Suprapubic skin (tissue), 4 donors: ENCODE measurements around the gene ZNF423. TPM values are rescaled to one million over a fixed set of nuclear protein-coding genes. Genes with fewer than 3 reads are reported as not detected.
A peak's percentile ranks its signal among the peaks of the same experiment; 100 is the strongest.

Experiments
- DNase-seq, 2 donors: peaks; one replicate each; pipeline ENCODE4 v3.0.0-alpha.2; 2019; ENCODE audit warnings: low spot score in 2 of 2
- H3K27ac ChIP-seq: fragments of 200-600 bp; sonication (generic); one replicate; pipeline ENCODE4 v1.5.1; 2019
- H3K27me3 ChIP-seq: fragments of 200-600 bp; sonication (generic); one replicate; pipeline ENCODE4 v1.5.1; 2019
- H3K36me3 ChIP-seq: fragments of 200-600 bp; sonication (generic); one replicate; pipeline ENCODE4 v1.5.1; 2019
- H3K4me1 ChIP-seq: fragments of 200-600 bp; sonication (generic); one replicate; pipeline ENCODE4 v1.5.1; 2019
- H3K4me3 ChIP-seq: fragments of 200-600 bp; sonication (generic); one replicate; pipeline ENCODE4 v1.5.1; 2019; ENCODE audit warnings: mild to moderate bottlenecking
- H3K9me3 ChIP-seq: fragments of 200-600 bp; sonication (generic); one replicate; pipeline ENCODE4 v1.5.1; 2019
- EP300 ChIP-seq: sonication (generic); formaldehyde crosslinking; IDR thresholded peaks from one replicate; pipeline ENCODE4 v1.6.1; 2017; ENCODE audit warnings: antibody characterized with exemption
- POLR2A ChIP-seq, 2 donors: fragments of 450-650 bp; IDR thresholded peaks; one replicate each; pipeline ENCODE4 v1.6.1; 2017; ENCODE audit warnings: antibody characterized with exemption in 2 of 2, mild to moderate bottlenecking in 2 of 2, moderate library complexity in 2 of 2
- POLR2AphosphoS5 ChIP-seq, 3 donors: sonication (generic); formaldehyde crosslinking; IDR thresholded peaks; one replicate each; pipeline ENCODE4 v1.6.1; 2017; ENCODE audit warnings: antibody characterized with exemption in 3 of 3
- WGBS: methylation state at CpG from one replicate; pipeline ENCODE4 v1.1.5; 2018; 5-methylcytosine and 5-hydroxymethylcytosine counted together
- total RNA-seq, 4 donors: library from RNA; depleted of rRNA; stranded (reverse); fragments of >200 nt; gene quantifications; one replicate each; pipeline ENCODE4 v1.1.0, GENCODE V29; 2016
- TF ChIP-seq, protein P1 (sequence below), 2 donors: fragments of 200-600 bp in 1 of 2; fragments of 450-650 bp in 1 of 2; sonication (generic) in 1 of 2; IDR thresholded peaks; one replicate each; pipeline ENCODE4 v1.5.1; 2016 to 2019; ENCODE audit warnings: antibody characterized with exemption in 2 of 2, mild to moderate bottlenecking in 1 of 2, moderate library complexity in 1 of 2

The ZNF423 gene
- total RNA-seq = 1 to 10 TPM; 1.3 to 5.3 (median 1.9) TPM

GRCh38 chr16:49855822-49856671 lies at the start of gene ZNF423:
Gene ZNF423 (minus strand): TSS chr16:49856112. CDS start chr16:49855774, 338 bp downstream.
- H3K36me3 ChIP-seq = no peaks in the 10 kb centered on the region
- TF ChIP-seq POLR2AphosphoS5 (IDR thresholded peaks at IDR 0.05) (no peak), POLR2A (IDR thresholded peaks at IDR 0.05) (no peak), EP300 (no peak)
- TF ChIP-seq, protein P1, sequence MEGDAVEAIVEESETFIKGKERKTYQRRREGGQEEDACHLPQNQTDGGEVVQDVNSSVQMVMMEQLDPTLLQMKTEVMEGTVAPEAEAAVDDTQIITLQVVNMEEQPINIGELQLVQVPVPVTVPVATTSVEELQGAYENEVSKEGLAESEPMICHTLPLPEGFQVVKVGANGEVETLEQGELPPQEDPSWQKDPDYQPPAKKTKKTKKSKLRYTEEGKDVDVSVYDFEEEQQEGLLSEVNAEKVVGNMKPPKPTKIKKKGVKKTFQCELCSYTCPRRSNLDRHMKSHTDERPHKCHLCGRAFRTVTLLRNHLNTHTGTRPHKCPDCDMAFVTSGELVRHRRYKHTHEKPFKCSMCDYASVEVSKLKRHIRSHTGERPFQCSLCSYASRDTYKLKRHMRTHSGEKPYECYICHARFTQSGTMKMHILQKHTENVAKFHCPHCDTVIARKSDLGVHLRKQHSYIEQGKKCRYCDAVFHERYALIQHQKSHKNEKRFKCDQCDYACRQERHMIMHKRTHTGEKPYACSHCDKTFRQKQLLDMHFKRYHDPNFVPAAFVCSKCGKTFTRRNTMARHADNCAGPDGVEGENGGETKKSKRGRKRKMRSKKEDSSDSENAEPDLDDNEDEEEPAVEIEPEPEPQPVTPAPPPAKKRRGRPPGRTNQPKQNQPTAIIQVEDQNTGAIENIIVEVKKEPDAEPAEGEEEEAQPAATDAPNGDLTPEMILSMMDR (IDR thresholded peaks at IDR 0.05) = no peak
- H3K4me3 ChIP-seq = peak within 1 kb of the TSS; percentile 79
- no peak for DNase-seq
- no peaks in the 10 kb centered on the region for H3K9me3 ChIP-seq
- peaks cover 27% of the 10 kb centered on the region for H3K27me3 ChIP-seq
- peak within 1 kb of the TSS; percentile 88 for H3K27ac ChIP-seq
- whole genome bisulfite sequencing = under 1% methylated on average over 46 of the region's 70 CpGs
- peaks cover 46% of the 10 kb centered on the region for H3K4me1 ChIP-seq

DNA sequence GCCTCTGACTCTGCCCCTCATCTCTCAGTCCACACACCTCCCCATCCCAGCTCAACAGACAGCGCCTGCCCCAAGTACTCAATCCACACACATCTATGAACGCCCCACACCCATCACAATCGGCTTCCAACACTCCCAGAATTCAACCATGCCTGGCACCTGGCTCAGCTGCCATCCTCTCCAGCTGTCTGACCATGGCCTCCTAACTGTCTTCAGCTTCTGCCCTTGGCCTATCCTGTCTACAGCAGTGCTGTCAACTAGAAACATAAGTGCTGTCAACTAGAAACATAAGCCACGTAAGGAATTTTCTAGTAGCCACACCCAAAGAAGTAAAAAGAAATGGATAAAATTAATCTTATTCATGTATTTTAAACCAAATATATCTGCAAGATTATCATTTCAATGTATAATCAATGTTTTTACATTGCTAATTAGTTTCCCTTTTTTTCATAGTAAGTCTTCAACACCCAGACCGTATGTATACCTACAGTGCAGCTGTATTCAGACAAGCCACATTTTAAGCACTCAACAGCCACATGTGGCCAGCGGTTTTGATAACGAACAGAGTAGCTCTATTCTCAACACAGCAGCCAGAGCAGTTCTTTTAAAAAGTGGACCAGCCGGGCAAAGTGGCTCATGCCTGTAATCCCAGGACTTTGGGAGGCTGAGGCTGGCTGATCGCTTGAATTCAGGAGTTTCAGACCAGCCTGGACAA lies 48.6 kb upstream of the ZNF423 start:
- H3K4me1 ChIP-seq = no peaks in the 10 kb centered on the region
- TF ChIP-seq POLR2AphosphoS5 (IDR thresholded peaks at IDR 0.05) (no peak), POLR2A (IDR thresholded peaks at IDR 0.05) (no peak), EP300 (no peak)
- TF ChIP-seq, protein P1 (IDR thresholded peaks at IDR 0.05) = no peak
- H3K9me3 ChIP-seq = no peaks in the 10 kb centered on the region
- H3K4me3 ChIP-seq = no peak overlapping the region
- 87% methylated on average over 9 of the region's 9 CpGs for WGBS
- H3K36me3 ChIP-seq = no peaks in the 10 kb centered on the region
- H3K27ac ChIP-seq = no peak overlapping the region
- H3K27me3 ChIP-seq = no peaks in the 10 kb centered on the region
- DNase-seq = no peak

GRCh38 chr16:49902908-49903307 lies 47.0 kb upstream of the ZNF423 start:
- H3K27ac ChIP-seq = no peak overlapping the region
- no peak overlapping the region for H3K4me3 ChIP-seq
- TF ChIP-seq, protein P1 (IDR thresholded peaks at IDR 0.05) = no peak
- TF ChIP-seq POLR2A (IDR thresholded peaks at IDR 0.05) = no peak
- H3K27me3 ChIP-seq = no peaks in the 10 kb centered on the region
- 74% methylated on average over 5 of the region's 5 CpGs for WGBS
- no peaks in the 10 kb centered on the region for H3K4me1 ChIP-seq
- DNase-seq = no peak
- no peaks in the 10 kb centered on the region for H3K36me3 ChIP-seq
- H3K9me3 ChIP-seq = no peaks in the 10 kb centered on the region

DNA sequence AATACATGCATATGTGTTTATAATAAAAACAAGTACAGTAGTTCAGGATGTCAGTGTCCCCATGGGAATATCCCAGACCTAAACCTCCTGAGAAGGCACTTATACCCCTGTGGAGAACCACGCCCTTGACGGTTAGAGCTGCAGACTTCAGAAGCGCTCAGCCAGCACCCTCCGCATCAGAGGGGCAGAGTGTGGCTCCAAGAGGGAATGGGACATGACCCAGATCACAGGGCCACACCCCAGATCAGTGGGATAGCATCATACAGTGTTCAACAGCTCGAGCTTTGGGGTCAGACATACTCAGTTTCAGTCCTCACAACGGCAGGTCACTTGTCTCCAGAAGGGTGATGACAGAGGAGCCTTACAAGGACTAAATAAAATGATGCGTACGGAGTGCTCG lies 45.8 kb upstream of the ZNF423 start:
- no peak overlapping the region for H3K4me3 ChIP-seq
- no peaks in the 10 kb centered on the region for H3K27me3 ChIP-seq
- H3K36me3 ChIP-seq = no peaks in the 10 kb centered on the region
- no peaks in the 10 kb centered on the region for H3K9me3 ChIP-seq
- H3K4me1 ChIP-seq = no peaks in the 10 kb centered on the region
- DNase-seq = no peak
- H3K27ac ChIP-seq = no peak overlapping the region
- TF ChIP-seq EP300 = no peak
- WGBS = 84% methylated on average over 9 of the region's 9 CpGs

DNA sequence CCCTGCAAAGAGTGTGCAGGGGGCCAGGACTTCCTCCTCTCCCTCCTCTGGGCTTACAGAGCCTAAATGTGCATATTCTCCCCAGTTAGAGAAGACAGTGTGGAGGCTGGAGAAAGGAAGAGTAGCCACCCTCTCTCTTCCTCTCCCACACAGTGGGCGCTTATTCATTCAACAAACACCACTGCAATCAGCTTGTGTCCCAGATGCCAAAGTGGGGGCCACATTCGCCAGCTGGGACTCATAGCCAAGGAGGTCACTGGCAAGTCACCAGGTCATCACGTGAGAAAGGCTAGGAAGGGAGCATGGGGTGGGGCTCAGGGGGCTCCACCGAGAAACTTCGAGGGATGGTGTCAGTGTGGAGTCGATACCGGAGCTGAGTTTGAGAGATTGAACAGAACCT lies 45.0 kb upstream of the ZNF423 start:
- no peak for TF ChIP-seq POLR2A (IDR thresholded peaks at IDR 0.05)
- TF ChIP-seq, protein P1 (IDR thresholded peaks at IDR 0.05) = no peak
- TF ChIP-seq POLR2AphosphoS5 (IDR thresholded peaks at IDR 0.05) = no peak
- TF ChIP-seq EP300 = no peak
- no peaks in the 10 kb centered on the region for H3K4me1 ChIP-seq
- no peak overlapping the region for H3K4me3 ChIP-seq
- WGBS = 87% methylated on average over 7 of the region's 7 CpGs
- no peaks in the 10 kb centered on the region for H3K27me3 ChIP-seq
- H3K9me3 ChIP-seq = no peaks in the 10 kb centered on the region
- H3K36me3 ChIP-seq = no peaks in the 10 kb centered on the region
- H3K27ac ChIP-seq = no peak overlapping the region
- DNase-seq = no peak
